Measurements from ENCODE around the gene ENAH.
"Not testable (repeated sequence)": the region's sequence is repeated elsewhere in the genome, so short reads cannot be mapped to it uniquely, and the experiment has no call there.

Gene ENAH

DNA sequence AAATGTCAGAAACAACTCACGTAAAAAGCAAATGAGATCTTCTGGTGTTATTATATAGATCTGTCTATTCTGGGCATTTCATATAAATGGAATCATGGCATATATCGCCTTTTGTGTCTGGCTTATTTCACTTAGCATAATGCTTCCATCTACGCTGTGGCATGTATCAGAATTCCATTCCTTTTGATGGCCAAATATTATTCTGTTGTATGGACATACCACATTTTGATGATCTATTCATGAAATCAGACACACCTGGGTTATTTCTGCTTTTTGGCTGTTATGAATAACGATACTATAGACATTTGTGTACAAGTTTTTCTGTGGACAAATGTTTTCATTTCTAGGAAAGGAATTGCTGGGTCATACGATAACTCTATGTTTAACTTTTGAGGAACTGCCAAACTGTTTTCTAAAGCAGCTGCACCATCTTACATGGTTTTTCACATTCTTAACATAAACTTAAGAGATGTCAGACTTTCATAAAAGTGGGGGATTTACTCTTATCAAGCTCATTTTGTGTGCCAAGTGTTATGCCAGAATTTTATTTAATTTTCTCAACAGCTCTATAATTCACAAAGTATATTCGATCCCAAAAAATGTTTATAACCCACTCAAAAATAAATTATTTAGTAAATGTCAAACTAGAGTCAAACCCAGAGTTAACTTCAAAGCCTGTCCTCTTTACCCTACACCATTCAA lies 7.6 kb downstream of the ENAH start:
- no peak for DNase-seq (ENCODE audit: low read depth in 2 of 2)

DNA sequence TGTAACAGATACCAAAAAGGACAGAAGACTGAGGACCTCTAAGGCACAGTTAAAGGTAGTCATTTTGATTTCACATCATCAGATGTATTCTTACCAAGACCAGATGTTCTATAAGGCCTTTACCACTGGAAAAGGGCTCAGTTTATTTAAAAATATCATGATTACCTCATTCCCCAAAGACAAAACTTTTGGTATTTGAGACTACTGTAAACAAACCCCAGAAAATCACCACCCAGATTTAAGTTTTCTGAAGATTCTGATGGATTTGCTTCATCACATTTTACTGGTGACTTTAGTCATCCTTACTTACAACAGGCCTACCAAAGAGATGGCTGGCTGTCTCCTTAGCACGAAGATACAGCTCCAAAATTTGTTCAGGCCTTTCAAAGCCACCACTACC lies 8.3 kb downstream of the ENAH start:
- DNase-seq (ENCODE audit: low read depth in 2 of 2): no peak

DNA sequence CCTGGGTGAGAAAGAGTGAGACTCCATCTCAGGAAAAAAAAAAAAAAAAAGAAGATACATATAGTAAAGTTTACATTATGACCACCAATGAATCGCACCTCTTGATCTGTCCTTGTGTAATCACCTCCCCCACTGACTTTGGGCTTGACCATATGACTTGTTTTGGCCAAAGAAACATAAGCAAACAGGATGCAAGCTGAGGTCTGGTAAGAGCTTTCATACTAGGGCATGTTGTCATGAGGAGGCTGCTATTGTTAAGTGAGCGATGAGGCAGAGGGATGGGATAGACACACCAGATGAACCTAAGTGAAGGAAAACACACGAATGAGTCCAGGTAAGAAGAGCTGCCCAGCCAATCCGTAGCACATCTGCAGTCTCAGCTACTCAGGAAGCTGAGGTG lies 10.7 kb downstream of the ENAH start:
- no peak for DNase-seq (ENCODE audit: low read depth in 2 of 2)

DNA sequence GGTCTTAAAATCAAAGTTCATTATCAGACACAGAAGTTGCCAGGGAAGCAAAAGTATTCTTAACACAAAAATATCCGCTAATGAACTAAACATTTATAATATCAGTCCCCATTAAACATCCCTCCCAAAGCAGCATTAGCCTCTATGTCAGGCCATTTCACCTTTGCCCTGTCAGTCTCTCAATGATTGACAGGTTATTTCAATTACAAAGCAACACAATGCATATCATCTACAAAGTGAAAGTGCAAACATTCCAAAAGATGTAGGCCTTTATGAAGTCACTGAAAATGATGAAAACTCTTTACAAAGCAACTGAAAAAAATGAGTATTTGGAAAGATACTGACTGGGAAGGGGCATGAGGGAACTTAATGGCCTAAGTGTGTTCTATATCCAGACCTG lies 14.1 kb downstream of the ENAH start:
- no peak for DNase-seq (ENCODE audit: low read depth in 2 of 2)

DNA sequence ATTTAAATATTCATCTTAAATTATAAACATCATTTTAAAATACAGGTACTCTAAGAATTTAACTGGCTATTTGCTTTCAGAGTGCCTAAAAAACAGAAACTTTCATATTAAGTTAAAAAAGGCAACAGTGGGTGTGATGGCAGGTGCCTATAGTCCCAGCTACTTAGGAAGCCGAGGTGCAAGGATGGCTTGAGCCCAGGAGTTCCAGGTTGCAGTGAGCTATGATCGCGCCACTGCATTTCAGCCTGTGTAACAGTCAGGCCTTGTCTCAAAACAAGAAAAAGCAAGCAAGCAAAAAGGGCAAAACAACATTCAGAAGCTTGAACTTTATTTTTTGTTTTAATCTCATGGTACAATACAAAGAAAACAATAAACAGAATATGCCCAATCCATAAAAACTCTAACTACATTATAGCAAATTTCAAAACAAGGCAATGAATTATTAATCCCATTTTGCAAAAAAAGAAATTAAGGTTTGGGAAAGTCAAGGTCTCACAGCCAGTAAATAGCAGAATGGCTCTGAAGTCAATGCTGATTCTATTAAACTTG lies 15.2 kb downstream of the ENAH start:
- DNase-seq (ENCODE audit: low read depth in 2 of 2): no peak

DNA sequence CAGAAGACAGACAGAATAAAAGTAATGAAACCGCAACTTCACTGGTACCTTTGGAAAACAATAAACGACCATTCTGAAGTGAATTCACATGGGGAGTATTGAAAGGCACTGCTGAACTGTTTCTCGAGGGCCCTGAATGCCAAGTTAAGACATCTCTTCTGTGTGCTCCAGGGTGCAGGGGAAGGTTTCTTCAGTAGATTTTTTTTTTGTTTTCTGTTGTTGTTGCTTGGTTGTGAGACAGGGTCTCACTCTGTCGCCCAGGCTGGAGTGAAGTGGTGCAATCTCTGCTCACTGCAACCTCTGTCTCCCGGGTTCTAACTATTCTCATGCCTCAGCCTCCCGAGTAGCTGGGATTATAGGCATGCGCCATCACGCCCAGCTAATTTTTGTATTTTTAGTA lies 15.9 kb downstream of the ENAH start:
- DNase-seq (ENCODE audit: low read depth in 2 of 2): not testable (repeated sequence)

DNA sequence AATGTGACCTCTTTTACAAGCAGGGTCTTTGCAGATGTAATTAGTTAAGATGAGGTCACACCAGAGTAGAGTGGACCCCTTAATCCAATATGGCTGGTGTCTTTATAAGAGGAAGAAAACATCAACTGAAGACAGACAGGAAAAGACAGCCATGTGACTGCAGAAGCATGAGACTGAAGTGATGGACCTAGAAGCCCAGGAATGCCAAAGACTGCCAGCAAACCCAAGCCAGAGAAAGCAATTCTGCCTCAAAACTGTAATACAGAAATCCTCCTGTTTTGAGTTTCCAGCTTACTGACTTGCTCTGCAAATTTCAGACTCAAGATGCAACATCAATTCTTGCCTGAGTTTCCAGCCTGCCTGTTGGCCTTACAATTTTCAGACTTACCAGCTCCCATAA lies 17.3 kb downstream of the ENAH start:
- DNase-seq (ENCODE audit: low read depth in 2 of 2): no peak

DNA sequence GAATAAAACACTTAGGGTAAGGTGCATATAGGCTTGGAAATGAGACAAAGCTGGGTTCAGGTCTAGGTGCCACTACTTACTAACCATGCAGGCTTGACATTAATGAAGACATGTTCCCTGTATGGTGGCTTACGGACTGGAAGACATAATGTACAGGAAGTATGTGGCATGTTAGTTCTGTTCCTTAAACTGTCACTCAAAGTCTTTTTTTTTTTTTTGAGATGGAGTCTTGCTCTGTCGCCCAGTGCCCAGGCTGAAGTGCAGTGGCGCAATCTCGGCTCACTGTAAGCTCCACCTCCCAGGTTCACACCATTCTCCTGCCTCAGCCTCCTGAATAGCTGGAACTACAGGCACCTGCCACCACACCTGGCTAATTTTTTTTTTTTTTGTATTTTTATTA lies 20.1 kb downstream of the ENAH start:
- not testable (repeated sequence) for DNase-seq (ENCODE audit: low read depth in 2 of 2)

DNA sequence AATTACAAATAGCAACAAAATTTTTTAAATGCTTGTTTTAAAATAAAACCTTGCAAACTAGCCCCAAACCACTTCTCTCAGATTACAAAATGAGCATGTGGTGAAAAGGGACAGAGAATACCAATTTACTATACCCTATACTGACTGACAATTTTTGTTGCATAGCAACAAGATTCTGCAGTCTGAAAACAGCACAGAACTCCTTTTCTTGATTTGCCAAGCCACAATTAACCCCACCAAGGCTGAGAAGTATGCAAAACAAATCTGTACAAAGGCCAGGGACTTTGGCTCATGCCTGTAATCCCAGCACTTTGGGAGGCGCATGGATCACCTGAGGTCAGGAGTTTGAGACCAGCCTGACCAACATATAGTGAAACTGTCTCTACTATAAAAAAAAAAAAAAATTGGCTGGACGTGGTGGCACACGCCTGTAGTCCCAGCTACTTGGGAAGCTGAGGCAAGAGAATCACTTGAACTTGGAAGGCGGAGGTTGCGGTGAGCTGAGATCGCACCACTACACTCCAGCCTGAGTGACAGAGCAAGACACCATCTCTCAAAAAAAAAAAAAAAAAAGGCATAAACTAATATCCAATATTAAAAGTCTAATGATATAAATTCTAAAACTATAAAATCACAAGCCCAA lies 21.8 kb downstream of the ENAH start:
- DNase-seq (ENCODE audit: low read depth in 2 of 2): no peak

DNA sequence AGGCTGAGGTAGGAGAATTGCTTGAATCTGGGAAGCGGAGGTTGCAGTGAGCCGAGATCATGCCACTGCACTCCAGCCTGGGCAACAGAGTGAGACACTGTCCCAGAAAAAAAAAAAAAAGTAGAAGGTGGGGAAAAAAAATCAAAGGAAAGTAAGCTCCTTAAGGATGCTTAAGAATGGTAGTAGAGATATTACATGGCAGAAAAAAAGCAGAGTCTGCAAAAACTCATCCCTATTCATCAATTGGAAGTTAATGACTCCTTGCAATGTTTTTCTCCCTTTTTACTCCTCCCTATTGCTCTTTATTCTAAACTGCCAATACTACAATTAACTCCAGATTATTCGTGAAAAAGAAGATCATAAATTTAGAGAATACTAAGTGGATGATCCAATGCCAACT lies 23.4 kb downstream of the ENAH start:
- DNase-seq (ENCODE audit: low read depth in 2 of 2): no peak

DNA sequence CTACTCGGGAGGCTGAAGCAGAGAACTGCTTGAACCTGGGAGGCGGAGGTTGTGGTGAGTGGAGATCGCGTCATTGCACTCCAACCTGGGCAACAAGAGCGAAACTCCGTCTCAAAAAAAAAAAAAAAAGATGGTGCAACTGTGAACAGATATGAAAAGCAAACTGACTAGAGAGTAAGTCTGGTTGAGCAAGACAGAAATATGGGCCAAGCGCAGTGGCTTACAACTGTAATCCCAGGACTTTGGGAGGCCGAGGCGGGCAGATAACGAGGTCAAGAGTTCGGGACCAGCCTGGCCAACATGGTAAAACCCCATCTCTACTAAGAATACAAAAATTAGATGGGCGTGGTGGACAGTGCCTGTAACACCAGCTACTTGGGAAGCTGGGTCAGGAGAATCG lies 24.1 kb downstream of the ENAH start:
- DNase-seq (ENCODE audit: low read depth in 2 of 2): not testable (repeated sequence)

DNA sequence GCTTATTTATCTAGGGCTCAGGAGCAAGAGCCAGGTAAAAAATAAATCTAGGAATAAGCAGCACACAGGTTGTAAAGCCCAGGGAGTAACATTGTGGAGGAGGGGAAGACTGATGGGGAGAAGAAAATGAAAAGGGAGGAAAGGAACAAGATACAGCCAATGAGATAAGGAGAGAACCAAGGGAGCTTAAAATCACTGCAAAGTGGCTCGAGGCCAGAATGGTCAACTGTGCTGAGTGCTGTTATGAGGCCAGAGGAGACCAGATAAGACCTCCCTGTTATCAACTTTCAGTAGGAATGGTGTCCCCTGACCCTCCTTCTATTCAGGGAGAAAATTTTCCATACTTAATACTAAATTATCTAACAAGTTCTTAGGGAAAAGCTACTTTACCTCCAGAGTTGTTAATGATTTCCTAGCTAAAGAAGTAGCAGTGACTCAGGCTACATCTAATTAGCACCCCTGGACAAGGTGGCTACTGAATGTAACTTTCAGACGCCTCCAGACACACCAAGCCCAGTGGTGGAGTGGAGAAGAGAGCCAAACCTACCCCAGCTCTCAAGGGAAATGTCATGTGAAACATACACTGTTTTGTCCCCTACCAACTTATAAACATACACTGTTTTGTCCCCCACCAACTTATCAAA lies 25.5 kb downstream of the ENAH start:
- no peak for DNase-seq (ENCODE audit: low read depth in 2 of 2)

DNA sequence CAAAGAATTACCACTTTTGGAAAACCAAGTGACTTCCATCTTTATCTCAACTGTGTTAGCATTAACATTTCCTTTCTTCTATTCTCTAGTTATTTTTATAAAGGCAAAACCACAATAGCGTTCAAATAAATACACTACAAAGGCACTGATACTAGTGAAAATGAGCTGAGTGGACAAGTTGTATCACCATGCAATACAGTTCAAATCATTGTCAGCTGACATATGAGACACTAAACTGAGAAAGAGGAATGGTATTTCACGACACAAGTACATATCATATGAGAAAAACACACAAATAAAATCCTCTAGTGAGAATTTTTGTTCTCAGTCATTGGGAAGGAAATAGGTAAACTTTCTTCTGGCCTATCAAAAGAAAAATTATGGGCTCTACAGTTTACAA lies 26.2 kb downstream of the ENAH start:
- DNase-seq (ENCODE audit: low read depth in 2 of 2): no peak

DNA sequence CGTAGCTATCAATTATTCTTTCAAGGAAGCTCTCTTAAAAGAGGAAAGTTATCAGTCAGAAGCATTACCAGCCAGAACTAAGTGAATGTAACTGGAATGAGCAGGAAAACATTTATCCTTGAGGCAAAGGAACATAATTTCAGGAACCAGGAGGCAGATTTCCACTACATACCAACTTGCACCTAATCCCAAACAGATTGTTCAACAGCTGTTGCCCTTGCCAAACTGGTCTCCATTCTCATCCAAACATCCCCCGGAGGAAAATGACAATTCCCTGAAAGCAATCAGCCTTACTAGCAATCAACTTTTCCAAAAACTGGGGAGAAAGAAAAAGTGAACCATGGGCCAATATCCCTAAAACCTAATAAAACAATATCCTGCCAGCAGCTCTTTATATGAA lies 35.0 kb downstream of the ENAH start:
- DNase-seq (ENCODE audit: low read depth in 2 of 2): no peak

DNA sequence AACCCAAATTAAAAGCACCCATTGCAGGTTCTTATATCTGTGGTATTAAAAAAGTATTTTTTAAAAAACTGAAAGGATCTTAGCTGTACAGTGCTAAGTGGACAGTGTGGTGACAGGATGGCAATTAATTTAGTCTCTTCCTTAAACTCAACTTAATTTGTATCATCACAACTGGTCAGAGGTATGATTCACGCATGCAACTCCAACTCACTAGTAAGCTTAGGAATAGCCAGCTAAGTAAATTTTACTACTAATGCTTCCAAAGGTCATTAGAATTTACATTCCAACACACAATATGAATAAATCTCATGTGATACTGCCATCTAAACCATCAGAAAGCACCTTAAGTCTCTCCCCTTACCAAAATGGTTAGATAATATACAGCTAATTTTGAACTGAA lies 35.4 kb downstream of the ENAH start:
- DNase-seq (ENCODE audit: low read depth in 2 of 2): no peak

DNA sequence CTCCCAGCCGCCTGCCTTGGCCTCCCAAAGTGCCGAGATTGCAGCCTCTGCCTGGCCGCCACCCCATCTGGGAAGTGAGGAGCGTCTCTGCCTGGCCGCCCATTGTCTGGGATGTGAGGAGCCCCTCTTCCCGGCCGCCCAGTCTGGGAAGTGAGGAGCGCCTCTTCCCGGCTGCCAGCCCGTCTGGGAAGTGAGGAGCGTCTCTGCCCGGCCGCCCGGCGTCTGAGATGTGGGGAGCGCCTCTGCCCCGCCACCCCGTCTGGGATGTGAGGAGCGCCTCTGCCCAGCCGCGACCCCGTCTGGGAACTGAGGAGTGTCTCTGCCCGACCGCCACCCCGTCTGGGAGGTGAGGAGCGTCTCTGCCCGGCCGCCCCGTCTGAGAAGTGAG lies 37.5 kb downstream of the ENAH start:
- DNase-seq (ENCODE audit: low read depth in 2 of 2): not testable (repeated sequence)

DNA sequence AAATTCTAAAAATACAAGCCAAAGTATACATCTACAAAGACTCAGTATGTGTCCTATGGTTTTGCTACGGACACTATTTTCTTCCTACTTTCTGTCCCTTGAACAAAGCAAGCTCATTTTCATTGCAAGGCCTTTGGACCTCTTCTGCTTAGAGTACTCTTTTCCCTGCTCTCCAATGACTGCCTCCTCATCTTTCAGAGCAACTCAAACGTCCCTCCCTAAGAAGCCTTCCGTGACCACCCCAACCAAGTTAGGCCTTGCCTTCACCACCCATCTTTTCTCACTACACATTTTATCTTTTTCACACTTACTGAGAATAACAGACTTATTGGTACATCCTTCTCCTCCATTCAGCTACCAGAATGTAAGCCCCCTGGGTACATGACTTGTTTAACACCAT lies 39.9 kb downstream of the ENAH start:
- no peak for DNase-seq (ENCODE audit: low read depth in 2 of 2)

DNA sequence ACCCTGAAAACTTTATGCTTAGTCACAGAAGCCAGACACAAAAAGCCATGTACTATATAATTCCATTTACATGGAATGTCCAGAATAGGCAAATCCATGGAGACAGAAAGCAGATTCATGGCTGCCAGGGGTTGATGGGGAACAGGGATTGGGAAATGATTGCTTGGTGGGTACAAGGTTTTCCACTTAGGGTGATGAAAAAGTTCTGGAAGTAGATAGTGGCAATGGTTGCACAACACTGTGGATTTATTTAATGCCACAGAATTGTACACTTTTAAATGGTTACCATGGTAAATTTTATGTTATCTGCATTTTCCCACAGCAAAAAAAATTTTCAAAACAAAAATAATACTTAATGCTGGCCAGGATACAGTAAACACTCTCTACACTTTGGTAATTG lies 40.6 kb downstream of the ENAH start:
- DNase-seq (ENCODE audit: low read depth in 2 of 2): no peak

DNA sequence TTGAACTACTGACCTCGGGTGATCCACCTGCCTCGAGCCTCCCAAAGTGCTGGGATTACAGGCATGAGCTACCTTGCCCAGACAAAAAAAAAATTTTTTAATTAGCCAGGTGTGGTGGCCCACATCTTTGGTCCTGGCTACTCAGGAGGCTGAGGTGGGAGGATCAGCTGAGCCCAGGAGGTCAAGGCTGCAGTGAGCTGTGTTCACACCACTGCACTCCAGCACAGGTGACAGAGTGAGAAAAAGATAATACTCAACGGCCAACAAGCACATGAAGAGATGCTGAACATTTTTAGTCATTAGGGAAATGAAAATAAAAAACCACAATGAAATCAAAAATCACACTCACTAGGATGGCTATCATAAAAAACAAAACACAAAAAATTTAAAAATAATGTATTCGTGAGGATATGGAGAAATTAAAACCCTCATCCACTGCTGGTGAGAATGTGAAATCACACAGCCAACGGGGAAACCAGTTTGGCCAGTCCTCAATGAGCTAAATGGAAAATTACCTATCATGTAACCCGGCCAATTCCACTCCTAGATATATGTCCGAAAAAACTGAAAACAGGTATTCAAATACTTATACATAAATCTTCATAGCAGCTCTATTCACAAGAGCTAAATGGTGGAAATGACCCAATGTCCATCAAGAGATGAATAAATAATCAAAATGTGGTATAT lies 41.2 kb downstream of the ENAH start:
- no peak for DNase-seq (ENCODE audit: low read depth in 2 of 2)

DNA sequence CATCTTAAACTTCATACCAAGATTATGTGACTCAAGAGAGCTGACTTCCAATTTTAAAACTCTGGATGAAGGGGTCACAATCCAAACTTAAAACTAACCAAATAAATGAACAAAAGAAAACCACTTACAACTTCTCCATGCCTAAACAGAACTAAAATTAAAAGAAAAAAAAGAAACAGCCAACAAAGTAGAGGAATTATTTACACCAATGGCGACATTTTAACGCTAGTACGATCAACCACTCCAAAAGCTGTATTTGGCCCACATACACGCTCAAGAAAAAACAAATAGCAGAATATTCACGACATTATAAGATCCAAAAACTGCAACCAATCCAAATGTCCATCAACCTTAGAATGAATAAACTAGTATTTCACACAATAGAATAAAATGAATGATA lies 42.4 kb downstream of the ENAH start:
- no peak for DNase-seq (ENCODE audit: low read depth in 2 of 2)

DNA sequence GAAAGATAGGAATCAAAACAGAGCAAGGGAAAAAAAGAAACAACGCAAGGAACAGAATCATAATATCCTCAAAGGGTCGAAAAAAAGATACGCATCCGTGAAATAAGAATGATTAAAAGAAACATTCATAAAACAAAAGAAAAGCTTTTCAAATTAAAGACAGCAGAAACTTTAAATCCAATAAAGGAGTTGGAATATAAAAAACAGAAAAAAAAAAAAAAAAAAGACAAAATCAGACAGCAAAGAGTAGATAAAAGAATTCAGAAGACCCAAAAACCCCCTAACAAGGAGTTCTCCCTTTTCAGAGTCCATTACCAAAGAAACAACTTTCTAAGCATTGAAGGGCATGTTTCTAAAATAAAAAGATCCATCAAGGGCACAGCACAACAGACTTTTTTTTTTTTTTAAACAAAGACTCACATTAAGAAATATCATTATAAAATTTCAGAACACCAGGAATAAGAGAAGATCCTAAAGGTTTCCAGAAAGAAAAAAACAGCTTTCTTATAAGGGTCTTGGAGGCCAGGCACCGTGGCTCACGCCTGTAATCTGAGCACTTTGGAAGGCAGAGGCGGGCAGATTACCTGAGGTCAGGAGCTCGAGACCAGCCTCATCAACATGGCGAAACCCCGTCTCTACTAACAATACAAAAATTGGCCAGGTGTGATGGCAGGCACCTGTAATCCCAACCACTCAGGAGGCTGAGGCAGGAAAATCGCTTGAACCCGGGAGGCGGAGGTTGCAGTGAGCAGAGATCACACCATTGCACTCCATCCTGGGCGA lies 44.7 kb downstream of the ENAH start:
- no peak for DNase-seq (ENCODE audit: low read depth in 2 of 2)

DNA sequence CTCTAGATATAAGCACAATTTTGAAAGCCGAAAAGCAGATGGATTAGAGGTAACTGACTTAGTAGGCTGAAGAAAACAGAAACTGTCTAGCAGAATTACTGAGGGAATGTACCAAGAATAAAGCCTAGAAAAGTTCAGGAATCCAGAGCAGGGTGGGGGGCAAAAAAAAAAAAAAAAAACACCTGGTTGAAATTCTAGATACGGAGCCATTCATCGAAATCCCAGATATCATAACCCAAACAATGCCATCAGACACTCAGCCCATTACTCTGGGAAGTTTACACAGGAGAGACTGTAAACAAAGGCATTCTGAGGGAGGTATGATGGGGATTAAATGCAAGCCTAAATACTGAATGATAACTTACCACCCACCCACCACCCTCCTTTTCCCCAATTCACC lies 45.6 kb downstream of the ENAH start:
- no peak for DNase-seq (ENCODE audit: low read depth in 2 of 2)
